HepG2 (cell line): ENCODE measurements around the gene DAB2IP. TPM values are rescaled to one million over a fixed set of nuclear protein-coding genes. Genes with fewer than 3 reads are reported as not detected.
A peak's percentile ranks its signal among the peaks of the same experiment; 100 is the strongest.

Source experiments
- AHR ChIP-seq: IDR thresholded peaks from 2 replicates; pipeline ENCODE4 v1.6.1; 2018; ENCODE audit warnings: missing genetic modification reagents, missing compliant biosample characterization
- FOSL2 ChIP-seq: sonication (generic); formaldehyde crosslinking; IDR thresholded peaks from 2 replicates; pipeline ENCODE4 v1.4.0; 2020; ENCODE audit warnings: missing genetic modification reagents
- FOXO1 ChIP-seq: sonication (generic); formaldehyde crosslinking; IDR thresholded peaks from 2 replicates; pipeline ENCODE4 v1.4.0; 2020; ENCODE audit warnings: missing genetic modification reagents
- NFE2 ChIP-seq: sonication (generic); formaldehyde crosslinking; IDR thresholded peaks from 2 replicates; pipeline ENCODE4 v1.4.0; 2020; ENCODE audit warnings: missing genetic modification reagents
- PPARG ChIP-seq: conservative IDR thresholded peaks from 2 replicates; pipeline ENCODE4 v1.6.1; 2016; ENCODE audit warnings: missing biosample characterization, missing genetic modification reagents
- REST ChIP-seq, 2 experiments: IDR thresholded peaks; 2 replicates each; pipeline ENCODE4 v1.6.1; 2011 to 2012; ENCODE audit warnings: low read length in 2 of 2, borderline replicate concordance in 1 of 2, low read depth in 1 of 2, mild to moderate bottlenecking in 1 of 2, moderate library complexity in 1 of 2
- RFX5 ChIP-seq: IDR thresholded peaks from 2 replicates; pipeline ENCODE4 v1.6.1; 2011; ENCODE audit warnings: low read depth, low read length, improper control_type of control experiment
- SNAPC5 ChIP-seq: sonication (generic); formaldehyde crosslinking; IDR thresholded peaks from 2 replicates; pipeline ENCODE4 v1.8.1; 2023; ENCODE audit warnings: mild to moderate bottlenecking, missing genetic modification reagents, borderline replicate concordance
- ZKSCAN8 ChIP-seq: IDR thresholded peaks from 2 replicates; pipeline ENCODE4 v1.6.1; 2016; ENCODE audit warnings: borderline replicate concordance, missing genetic modification reagents, missing compliant biosample characterization
- ZNF256 ChIP-seq: sonication (generic); formaldehyde crosslinking; conservative IDR thresholded peaks from 2 replicates; pipeline ENCODE4 v1.4.0; 2020; ENCODE audit warnings: missing genetic modification reagents
- ZNF274 ChIP-seq: sonication (generic); formaldehyde crosslinking; IDR thresholded peaks from 2 replicates; pipeline ENCODE4 v1.5.1; 2020; ENCODE audit warnings: mild to moderate bottlenecking, missing genetic modification reagents
- ZNF609 ChIP-seq: sonication (generic); formaldehyde crosslinking; IDR thresholded peaks from 2 replicates; pipeline ENCODE4 v1.4.0; 2020; ENCODE audit warnings: mild to moderate bottlenecking, missing genetic modification reagents, borderline replicate concordance
- ZNF891 ChIP-seq: sonication (generic); formaldehyde crosslinking; IDR thresholded peaks from 2 replicates; pipeline ENCODE4 v1.5.0; 2020; ENCODE audit warnings: mild to moderate bottlenecking, missing genetic modification reagents
- polyA plus RNA-seq, 8 experiments: library from polyadenylated mRNA; depleted of rRNA in 3 of 8; stranded (reverse) in 7 of 8; unstranded in 1 of 8; fragments of >200 nt; fragmentation: Illumina TruSeq in 4 of 8; extraction: Trizol in 4 of 8; gene quantifications; 2 replicates each; pipeline versions ENCODE4 v1.2.1 to v1.2.3, GENCODE V29; 2011 to 2016; ENCODE audit warnings: low read depth in 4 of 8, missing spikeins in 1 of 8, mixed read lengths in 1 of 8; ENCODE audit not compliant: insufficient read depth in 1 of 8
- total RNA-seq, 5 experiments: library from RNA; depleted of rRNA; stranded (reverse); fragments of >200 nt; fragmentation: Illumina TruSeq; extraction: Trizol; gene quantifications; 2 replicates each; pipeline ENCODE4 v1.2.3, GENCODE V29; 2016; ENCODE audit warnings: low read depth in 1 of 5
- TF ChIP-seq, protein P1 (sequence below): sonication (generic); formaldehyde crosslinking; IDR thresholded peaks from 2 replicates; pipeline ENCODE4 v1.4.0; 2020; ENCODE audit warnings: mild to moderate bottlenecking, missing genetic modification reagents, borderline replicate concordance
- TF ChIP-seq, protein P2 (sequence below): sonication (generic); formaldehyde crosslinking; conservative IDR thresholded peaks from 2 replicates; pipeline ENCODE4 v1.4.0; 2020; ENCODE audit warnings: missing genetic modification reagents

DAB2IP gene
- total and polyA plus RNA-seq, 2 of the 13 experiments (the other 11 are each of a cell fraction or from before 2014, with no cell fraction given), result 25.3 to 37.9 TPM

DNA sequence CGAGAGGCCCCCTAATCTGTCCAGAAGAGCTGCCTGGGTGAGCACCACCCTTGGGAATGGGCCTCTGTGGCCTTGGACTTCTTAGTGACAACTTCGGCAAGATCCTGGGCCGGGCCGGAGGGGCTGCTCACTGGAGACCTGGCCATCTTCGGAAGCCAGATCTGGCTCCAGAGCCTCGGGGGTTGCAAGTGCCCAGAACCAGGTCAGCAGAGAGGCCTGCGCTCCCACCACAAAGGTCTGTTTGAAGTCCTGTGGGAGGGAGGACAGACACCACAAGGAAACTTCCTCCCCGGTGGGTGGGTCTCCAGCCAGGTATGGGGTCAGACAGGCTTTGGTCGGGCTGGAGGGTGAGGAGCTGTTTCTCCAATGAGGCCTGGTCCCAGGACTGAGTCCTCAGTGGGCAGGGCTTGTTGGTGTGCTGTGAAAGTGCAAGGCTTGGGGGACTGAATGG lies 86.1 kb downstream of the DAB2IP start (continued):
- TF ChIP-seq REST (IDR thresholded peaks at IDR 0.05; ENCODE audit: borderline replicate concordance in 1 of 2, low read depth in 1 of 2, low read length in 2 of 2) (no peak), AHR (CRISPR knock-in tag) (no peak), NFE2 (CRISPR knock-in tag) (no peak), ZNF256 (CRISPR knock-in tag) (no peak), ZNF609 (no peak), RFX5 (no peak), ZNF274 (CRISPR knock-in tag) (peak; percentile 19; the same call in 1 of the 2 replicates), PPARG (CRISPR knock-in tag) (no peak), ZNF891 (CRISPR knock-in tag) (0 out of 2 replicates have a peak, but pooled peaks have one; percentile 51), FOSL2 (CRISPR knock-in tag) (no peak), ZKSCAN8 (CRISPR knock-in tag) (no peak), FOXO1 (CRISPR knock-in tag) (no peak), SNAPC5 (0 out of 2 replicates have a peak, but pooled peaks have one; percentile 35)
- TF ChIP-seq, protein P1, sequence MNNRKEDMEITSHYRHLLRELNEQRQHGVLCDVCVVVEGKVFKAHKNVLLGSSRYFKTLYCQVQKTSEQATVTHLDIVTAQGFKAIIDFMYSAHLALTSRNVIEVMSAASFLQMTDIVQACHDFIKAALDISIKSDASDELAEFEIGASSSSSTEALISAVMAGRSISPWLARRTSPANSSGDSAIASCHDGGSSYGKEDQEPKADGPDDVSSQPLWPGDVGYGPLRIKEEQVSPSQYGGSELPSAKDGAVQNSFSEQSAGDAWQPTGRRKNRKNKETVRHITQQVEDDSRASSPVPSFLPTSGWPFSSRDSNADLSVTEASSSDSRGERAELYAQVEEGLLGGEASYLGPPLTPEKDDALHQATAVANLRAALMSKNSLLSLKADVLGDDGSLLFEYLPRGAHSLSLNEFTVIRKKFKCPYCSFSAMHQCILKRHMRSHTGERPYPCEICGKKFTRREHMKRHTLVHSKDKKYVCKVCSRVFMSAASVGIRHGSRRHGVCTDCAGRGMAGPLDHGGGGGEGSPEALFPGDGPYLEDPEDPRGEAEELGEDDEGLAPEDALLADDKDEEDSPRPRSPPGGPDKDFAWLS, result no peak
- TF ChIP-seq, protein P2, sequence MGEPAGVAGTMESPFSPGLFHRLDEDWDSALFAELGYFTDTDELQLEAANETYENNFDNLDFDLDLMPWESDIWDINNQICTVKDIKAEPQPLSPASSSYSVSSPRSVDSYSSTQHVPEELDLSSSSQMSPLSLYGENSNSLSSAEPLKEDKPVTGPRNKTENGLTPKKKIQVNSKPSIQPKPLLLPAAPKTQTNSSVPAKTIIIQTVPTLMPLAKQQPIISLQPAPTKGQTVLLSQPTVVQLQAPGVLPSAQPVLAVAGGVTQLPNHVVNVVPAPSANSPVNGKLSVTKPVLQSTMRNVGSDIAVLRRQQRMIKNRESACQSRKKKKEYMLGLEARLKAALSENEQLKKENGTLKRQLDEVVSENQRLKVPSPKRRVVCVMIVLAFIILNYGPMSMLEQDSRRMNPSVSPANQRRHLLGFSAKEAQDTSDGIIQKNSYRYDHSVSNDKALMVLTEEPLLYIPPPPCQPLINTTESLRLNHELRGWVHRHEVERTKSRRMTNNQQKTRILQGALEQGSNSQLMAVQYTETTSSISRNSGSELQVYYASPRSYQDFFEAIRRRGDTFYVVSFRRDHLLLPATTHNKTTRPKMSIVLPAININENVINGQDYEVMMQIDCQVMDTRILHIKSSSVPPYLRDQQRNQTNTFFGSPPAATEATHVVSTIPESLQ, result no peak
